DND-41 (cell line): ENCODE results near the gene RPH3AL.

Source experiments
- EZH2 ChIP-seq: IDR thresholded peaks from 3 replicates; pipeline ENCODE4 v1.6.1; 2012; ENCODE audit warnings: borderline replicate concordance, low read depth, mild to moderate bottlenecking, moderate library complexity, low read length, inconsistent platforms; ENCODE audit not compliant: severe bottlenecking
- TF ChIP-seq, protein P1 (sequence below): IDR thresholded peaks from 2 replicates; pipeline ENCODE4 v1.5.1; 2012; ENCODE audit warnings: borderline replicate concordance, low read length, moderate library complexity, mild to moderate bottlenecking; ENCODE audit not compliant: poor library complexity, severe bottlenecking; ENCODE audit errors: extremely low read depth

DNA sequence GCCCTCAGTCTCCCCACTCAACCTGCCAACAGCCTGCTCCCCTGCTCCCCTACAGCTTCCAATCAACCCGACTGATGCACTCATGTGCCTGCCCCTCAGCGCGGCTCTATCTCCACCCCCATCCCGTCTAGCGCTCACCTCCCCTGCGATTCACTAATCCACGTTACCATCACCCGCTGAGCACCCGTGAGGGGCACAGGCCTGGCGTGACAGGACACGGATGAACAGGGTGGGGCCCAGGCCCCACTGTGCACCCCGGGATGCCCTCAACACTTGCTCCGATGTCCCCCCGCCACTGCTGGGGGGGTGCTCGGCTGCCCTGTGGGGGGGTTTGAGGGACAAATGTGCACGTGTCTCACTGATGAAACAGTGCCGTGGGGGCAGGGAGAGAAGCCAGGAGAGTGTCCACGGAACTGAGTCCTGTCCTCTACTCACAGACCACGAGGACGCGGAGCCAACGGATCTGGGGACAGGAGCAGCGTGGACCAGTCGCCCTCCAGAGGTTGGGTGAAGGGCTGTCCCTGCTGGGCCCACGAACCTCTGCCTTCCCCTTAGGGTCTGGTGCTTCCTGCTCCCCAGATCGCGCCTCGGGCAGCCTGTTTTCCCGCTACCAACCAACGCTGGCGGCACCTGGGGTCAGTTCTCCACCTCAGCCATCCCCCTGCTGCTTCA lies 66.7 kb downstream of the RPH3AL start:
- TF ChIP-seq, protein P1, sequence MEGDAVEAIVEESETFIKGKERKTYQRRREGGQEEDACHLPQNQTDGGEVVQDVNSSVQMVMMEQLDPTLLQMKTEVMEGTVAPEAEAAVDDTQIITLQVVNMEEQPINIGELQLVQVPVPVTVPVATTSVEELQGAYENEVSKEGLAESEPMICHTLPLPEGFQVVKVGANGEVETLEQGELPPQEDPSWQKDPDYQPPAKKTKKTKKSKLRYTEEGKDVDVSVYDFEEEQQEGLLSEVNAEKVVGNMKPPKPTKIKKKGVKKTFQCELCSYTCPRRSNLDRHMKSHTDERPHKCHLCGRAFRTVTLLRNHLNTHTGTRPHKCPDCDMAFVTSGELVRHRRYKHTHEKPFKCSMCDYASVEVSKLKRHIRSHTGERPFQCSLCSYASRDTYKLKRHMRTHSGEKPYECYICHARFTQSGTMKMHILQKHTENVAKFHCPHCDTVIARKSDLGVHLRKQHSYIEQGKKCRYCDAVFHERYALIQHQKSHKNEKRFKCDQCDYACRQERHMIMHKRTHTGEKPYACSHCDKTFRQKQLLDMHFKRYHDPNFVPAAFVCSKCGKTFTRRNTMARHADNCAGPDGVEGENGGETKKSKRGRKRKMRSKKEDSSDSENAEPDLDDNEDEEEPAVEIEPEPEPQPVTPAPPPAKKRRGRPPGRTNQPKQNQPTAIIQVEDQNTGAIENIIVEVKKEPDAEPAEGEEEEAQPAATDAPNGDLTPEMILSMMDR = no peak
- TF ChIP-seq EZH2 = no peak
